NT2/D1 (cell line): ENCODE measurements around the gene IL16.

Experiments
- SUZ12 ChIP-seq: IDR thresholded peaks from 2 replicates; pipeline ENCODE4 v1.6.1; 2011; ENCODE audit not compliant: insufficient read length, insufficient read depth; ENCODE audit errors: extremely low read depth
- YY1 ChIP-seq: IDR thresholded peaks from 2 replicates; pipeline ENCODE4 v1.6.1; 2011; ENCODE audit not compliant: insufficient read length, insufficient read depth

DNA sequence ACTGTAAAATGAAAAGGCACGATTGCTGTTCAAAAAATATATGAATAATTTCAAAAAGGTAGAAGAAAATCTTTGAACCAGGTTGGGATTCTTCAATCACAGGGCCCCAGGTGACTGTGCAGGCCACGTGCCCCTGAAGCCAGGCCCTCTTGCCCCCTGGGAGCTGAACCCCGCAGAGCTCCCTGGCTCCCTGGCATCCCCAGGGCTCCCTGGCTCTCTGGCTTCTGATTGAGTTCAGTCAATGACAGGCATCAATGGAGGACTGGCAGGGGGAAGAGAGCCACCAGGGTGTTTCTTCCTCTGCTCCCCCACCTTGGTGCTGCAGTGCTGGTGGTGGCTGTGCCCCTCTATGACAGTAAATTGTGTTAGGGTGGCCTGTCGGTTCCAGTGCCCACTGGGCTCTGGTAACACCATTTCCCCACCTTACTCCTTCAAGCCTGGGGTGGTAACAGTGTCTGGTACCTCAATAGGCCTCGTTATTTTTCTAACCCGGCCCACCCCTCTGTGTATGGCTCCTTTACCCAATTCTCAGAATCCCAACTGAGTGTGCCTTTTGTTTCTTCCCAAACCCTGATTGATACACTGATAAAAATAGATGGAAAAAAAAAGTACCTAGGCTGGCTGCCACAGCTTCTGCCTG, 64.6 kb downstream of the IL16 start:
- TF ChIP-seq YY1 (no peak), SUZ12 (no peak)
